Activated T-helper 1 cell treated with anti-CD3 and anti-CD28 coated beads, Interleukin-12 subunit alpha, Interleukin-12 subunit beta, Interleukin-2, Interleukin-4 antibody, amounts not matched to agents 30 ng/mL and 10 ng/mL and 1 ng/mL, durations not matched to agents 14 hours and 24 hours and 36 hours (primary cell): ENCODE results near the gene SPTSSB. TPM values are rescaled to one million over a fixed set of nuclear protein-coding genes. Genes with fewer than 3 reads are reported as not detected.
A peak's percentile ranks its signal among the peaks of the same experiment; 100 is the strongest.

Experiments used
- DNase-seq: peaks from one replicate; pipeline ENCODE4 v3.0.0; 2021; ENCODE audit warnings: low spot score
- H3K27ac Mint-ChIP-seq: one replicate; pipeline ENCODE4 v1.8.0; 2021; ENCODE audit warnings: mild to moderate bottlenecking, mixed read lengths
- H3K27me3 Mint-ChIP-seq: one replicate; pipeline ENCODE4 v1.8.0; 2022; ENCODE audit warnings: mild to moderate bottlenecking, moderate library complexity, mixed read lengths; ENCODE audit not compliant: insufficient read depth
- H3K36me3 Mint-ChIP-seq: one replicate; pipeline ENCODE4 v1.8.0; 2021; ENCODE audit warnings: low read depth, mixed read lengths
- H3K4me1 Mint-ChIP-seq: one replicate; pipeline ENCODE4 v1.8.0; 2021; ENCODE audit warnings: low read depth, mixed read lengths
- H3K4me3 Mint-ChIP-seq: one replicate; pipeline ENCODE4 v1.8.0; 2021; ENCODE audit warnings: mild to moderate bottlenecking, moderate library complexity, mixed read lengths
- H3K9me3 Mint-ChIP-seq: one replicate; pipeline ENCODE4 v1.8.0; 2021; ENCODE audit warnings: mixed read lengths
- intact Hi-C: fragments of 100-400 bp; cut with micrococcal nuclease; formaldehyde crosslinking; loops from one replicate; pipeline ENCODE4 v1.15.1; 2024
- total RNA-seq: library from RNA; stranded (reverse); gene quantifications from 2 replicates; pipeline ENCODE4 v1.2.3, GENCODE V29; 2022

The SPTSSB gene
- total RNA-seq, 1 donor from 2014 or later = not detected

DNA sequence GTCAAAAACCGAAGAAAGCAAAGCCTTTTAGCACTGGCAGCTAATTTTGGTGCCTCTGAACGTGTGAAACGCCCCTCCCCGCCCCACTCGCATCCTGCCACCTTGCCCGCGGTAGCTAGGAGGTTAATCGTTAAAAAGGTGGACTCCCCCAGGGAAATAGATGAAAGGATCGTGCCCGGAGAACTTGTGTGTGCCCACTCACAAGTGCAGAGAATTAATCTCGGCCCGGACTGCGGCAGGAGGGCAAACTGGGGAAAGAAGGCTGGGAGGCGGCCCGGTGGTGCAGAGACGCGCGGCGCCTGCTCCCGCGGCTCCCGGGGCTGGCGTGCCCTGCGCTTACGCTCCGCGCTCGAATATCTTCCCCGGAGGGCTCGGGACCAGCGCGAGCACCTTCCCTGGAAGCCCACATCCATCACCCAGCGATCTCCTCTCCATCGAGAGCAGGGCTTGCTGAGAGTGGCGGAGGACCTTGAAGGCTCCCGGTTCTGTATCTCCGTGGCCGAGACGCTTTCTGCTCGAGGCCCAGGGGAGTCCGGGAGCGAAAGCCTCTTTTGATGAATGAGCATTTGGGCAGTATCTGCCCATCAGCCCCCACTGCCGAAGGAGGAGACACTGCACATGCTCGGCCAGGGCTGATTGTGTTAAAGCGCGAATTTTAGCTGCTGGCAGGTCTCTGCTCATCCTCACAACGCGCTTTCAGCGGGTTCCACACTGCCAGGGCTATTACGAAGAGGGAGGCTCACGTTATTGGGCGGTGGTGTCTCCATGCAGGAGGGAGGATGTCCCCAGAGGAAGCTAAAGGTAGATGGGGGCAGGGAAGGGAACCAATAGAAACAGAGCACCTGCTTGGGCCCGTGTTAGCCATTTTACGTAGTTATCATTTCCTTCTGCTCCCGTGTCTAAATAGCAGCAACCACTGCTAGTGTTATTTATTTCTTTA, 1.3 kb upstream of the SPTSSB start:
- Mint-ChIP-seq H3K4me3 (peak overlapping the region; percentile 55), H3K27me3 (peaks cover 74% of the 10 kb centered on the region), H3K27ac (no peak overlapping the region), H3K9me3 (no peaks in the 10 kb centered on the region), H3K36me3 (no peaks in the 10 kb centered on the region), H3K4me1 (peaks cover 22% of the 10 kb centered on the region)
- no peak for DNase-seq
- intact Hi-C loops = no loop called here

DNA sequence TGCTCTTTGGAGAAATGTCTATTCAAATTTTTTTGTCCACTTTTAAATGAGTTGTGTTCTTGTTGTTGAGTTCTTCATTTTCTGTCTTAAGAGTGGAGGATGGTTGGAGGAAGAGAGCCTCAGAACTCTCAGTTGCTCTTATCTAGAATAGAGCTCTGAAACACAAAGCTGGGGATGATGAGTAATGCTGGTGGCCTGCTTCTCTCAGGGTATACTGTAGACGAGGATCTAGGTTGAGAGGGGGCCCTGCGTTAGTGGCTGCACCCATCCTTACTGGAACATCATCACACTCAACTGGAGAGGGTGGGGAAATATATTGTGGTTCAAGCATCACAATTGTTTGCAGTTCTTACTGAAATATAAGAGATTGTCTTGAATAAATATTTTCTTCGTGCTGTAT, 1.8 kb downstream of the SPTSSB start:
- no peaks in the 10 kb centered on the region for H3K36me3 Mint-ChIP-seq
- intact Hi-C loops = no loop called here

DNA sequence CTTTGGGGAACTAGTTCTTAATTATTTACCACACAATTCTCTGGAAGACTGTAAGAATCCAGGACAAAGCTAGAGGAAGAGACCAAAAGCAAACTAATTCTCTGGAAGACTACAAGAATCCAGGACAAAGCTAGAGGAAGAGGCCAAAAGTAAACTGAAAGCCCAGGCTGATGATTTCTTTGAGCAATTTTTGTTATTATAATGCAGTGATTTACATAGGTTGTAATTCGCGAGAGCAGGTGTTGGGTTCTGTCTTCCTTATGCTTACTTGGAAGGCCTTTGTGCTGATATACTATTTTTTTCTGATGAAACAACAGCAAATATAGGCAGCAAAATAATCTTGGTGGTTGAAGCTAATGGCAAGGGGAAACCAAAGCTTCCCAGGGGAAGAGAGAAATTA, 5.2 kb downstream of the SPTSSB start:
- Mint-ChIP-seq H3K9me3 (no peaks in the 10 kb centered on the region), H3K27me3 (peaks cover 41% of the 10 kb centered on the region), H3K27ac (no peak overlapping the region), H3K36me3 (no peaks in the 10 kb centered on the region), H3K4me3 (no peak overlapping the region), H3K4me1 (no peaks in the 10 kb centered on the region)
- intact Hi-C loops = no loop called here
- DNase-seq = no peak

More for the DNA sequence above, 1.8 kb downstream of the SPTSSB start:
- Mint-ChIP-seq H3K4me1 (peaks cover 22% of the 10 kb centered on the region), H3K9me3 (no peaks in the 10 kb centered on the region), H3K27me3 (peaks cover 66% of the 10 kb centered on the region), H3K4me3 (no peak overlapping the region), H3K27ac (no peak overlapping the region)
- DNase-seq = no peak

DNA sequence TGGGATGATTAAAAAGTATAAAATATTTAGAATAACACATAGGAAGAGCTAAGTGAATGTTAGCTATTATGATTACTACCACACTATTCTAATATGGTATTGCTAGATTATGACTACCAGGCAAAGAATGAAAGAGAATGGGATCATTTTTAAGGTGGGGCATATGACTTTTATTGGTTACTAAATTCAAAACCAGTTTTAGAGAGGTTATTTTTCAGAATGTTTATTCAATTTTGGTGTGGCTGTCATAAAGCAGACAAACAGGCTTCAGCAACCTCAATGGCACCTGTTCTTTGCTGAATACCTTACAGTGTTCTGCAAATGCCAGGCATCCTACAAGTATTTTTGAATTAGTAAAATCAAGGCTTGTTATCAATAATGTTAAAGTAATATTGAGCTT, 12.8 kb downstream of the SPTSSB start:
- H3K27ac Mint-ChIP-seq = no peak overlapping the region
- no peak overlapping the region for H3K4me3 Mint-ChIP-seq
- intact Hi-C loops = no loop called here
- no peaks in the 10 kb centered on the region for H3K4me1 Mint-ChIP-seq
- H3K9me3 Mint-ChIP-seq = no peaks in the 10 kb centered on the region
- no peak for DNase-seq
- H3K27me3 Mint-ChIP-seq = peaks cover 19% of the 10 kb centered on the region
- H3K36me3 Mint-ChIP-seq = no peaks in the 10 kb centered on the region

DNA sequence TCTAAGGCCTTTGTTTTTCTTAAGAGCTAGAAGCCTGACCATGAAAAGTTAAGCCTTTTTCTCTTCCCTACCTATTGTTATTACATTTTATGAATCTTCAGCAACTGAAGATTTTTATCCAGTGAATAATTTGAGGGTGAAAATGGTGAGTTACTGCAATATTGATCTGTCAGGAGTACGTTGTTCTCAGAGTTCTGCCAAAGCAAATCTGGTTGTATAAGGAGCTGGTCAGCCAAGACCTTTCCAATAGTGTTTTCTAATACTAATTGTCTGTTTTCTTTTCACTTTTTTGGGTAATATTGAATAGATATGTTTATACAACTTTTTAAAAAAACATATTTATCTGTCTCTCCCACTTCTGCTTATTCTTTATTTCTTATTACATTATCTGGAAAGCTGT, 15.0 kb downstream of the SPTSSB start:
- Mint-ChIP-seq H3K4me1 (no peaks in the 10 kb centered on the region), H3K4me3 (no peak overlapping the region), H3K36me3 (no peaks in the 10 kb centered on the region), H3K27me3 (peaks cover 25% of the 10 kb centered on the region), H3K27ac (no peak overlapping the region), H3K9me3 (no peaks in the 10 kb centered on the region)
- no peak for DNase-seq
- intact Hi-C loops = no loop called here

DNA sequence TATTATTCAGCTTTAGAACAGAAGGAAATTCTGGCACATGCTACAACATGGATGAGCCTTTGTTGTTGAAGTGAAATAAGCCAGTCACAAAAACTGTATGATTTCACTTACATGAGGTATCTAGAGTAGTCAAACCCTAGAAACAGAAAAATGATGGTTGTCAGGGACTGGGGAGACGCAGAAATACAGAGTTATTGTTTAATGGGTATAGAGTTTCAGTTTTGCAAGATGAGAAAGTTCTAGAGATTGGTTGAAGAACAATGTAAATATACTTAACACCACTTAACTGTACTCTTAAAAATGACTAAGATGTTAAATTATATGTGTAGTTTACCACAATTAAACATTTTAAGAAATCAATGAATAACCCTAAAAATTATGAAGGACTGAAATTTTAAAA, 15.8 kb downstream of the SPTSSB start:
- no peaks in the 10 kb centered on the region for H3K4me1 Mint-ChIP-seq
- H3K27me3 Mint-ChIP-seq = peaks cover 30% of the 10 kb centered on the region
- H3K9me3 Mint-ChIP-seq = no peaks in the 10 kb centered on the region
- H3K4me3 Mint-ChIP-seq = no peak overlapping the region
- no peaks in the 10 kb centered on the region for H3K36me3 Mint-ChIP-seq
- intact Hi-C loops = no loop called here
- H3K27ac Mint-ChIP-seq = no peak overlapping the region
- no peak for DNase-seq

DNA sequence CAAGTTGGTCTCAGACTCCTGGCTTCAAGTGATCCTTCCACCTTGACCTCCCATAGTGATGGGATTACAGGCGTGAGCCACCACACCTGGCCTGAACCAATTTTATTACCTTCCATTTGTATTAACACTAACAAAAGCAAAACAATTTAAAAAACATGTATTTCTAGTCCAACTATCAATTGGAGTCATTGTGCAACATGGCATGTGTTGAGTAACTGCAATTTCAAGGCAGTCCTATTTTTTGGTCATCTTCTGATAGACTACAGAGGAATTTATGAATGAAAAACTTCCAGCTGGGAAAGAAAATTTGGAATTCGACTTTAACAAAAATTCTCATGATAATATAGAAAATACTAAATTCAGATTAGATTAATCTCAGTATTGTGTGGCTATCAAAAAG, 16.8 kb downstream of the SPTSSB start:
- Mint-ChIP-seq H3K4me3 (no peak overlapping the region), H3K4me1 (peaks cover 7% of the 10 kb centered on the region), H3K36me3 (no peaks in the 10 kb centered on the region), H3K27me3 (peaks cover 35% of the 10 kb centered on the region), H3K9me3 (no peaks in the 10 kb centered on the region), H3K27ac (no peak overlapping the region)
- no peak for DNase-seq
- intact Hi-C loops = no loop called here

DNA sequence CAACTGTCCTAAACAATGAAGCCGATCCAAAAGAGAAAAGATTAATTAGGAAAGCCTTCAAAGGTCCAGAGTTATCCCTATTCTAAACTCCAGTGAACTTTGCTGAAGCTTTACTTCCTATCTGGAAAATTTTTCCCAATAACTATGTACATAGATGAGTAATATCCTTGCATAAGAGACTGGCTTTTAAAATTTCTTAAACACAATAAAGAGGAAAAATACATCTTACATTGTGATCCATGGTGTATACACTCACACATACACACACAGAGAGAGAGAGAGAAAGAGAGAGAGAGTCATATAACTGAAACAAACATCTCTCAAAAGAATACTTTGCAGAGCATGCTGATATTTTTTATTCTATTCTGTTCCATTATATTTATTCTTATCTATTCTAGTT, 20.0 kb downstream of the SPTSSB start:
- DNase-seq = no peak
- no peaks in the 10 kb centered on the region for H3K36me3 Mint-ChIP-seq
- intact Hi-C loops = no loop called here
- peaks cover 44% of the 10 kb centered on the region for H3K27me3 Mint-ChIP-seq
- H3K4me3 Mint-ChIP-seq = no peak overlapping the region
- H3K9me3 Mint-ChIP-seq = no peaks in the 10 kb centered on the region
- no peak overlapping the region for H3K27ac Mint-ChIP-seq
- H3K4me1 Mint-ChIP-seq = peaks cover 15% of the 10 kb centered on the region

DNA sequence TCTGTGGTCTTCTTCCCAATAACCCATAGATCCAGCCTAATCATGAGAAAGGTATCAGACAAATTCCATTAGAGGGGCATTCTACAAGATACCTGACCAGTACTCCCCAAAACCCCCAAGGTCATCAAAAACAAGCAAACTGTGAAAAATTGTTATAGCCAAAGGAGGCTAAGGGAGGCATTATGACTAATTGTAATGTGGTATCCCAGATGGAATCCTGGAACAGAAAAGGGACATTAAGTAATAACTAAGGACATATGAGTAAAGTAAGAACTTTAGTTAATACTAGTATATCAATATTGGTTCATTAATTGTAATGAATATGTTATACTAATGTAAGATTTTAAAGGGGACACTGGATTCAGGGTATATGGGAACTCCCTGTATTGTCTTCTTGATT, 20.4 kb downstream of the SPTSSB start:
- peaks cover 44% of the 10 kb centered on the region for H3K27me3 Mint-ChIP-seq
- intact Hi-C loops = no loop called here
- peaks cover 15% of the 10 kb centered on the region for H3K4me1 Mint-ChIP-seq
- H3K36me3 Mint-ChIP-seq = no peaks in the 10 kb centered on the region
- no peak for DNase-seq
- H3K9me3 Mint-ChIP-seq = no peaks in the 10 kb centered on the region
- no peak overlapping the region for H3K4me3 Mint-ChIP-seq
- no peak overlapping the region for H3K27ac Mint-ChIP-seq

DNA sequence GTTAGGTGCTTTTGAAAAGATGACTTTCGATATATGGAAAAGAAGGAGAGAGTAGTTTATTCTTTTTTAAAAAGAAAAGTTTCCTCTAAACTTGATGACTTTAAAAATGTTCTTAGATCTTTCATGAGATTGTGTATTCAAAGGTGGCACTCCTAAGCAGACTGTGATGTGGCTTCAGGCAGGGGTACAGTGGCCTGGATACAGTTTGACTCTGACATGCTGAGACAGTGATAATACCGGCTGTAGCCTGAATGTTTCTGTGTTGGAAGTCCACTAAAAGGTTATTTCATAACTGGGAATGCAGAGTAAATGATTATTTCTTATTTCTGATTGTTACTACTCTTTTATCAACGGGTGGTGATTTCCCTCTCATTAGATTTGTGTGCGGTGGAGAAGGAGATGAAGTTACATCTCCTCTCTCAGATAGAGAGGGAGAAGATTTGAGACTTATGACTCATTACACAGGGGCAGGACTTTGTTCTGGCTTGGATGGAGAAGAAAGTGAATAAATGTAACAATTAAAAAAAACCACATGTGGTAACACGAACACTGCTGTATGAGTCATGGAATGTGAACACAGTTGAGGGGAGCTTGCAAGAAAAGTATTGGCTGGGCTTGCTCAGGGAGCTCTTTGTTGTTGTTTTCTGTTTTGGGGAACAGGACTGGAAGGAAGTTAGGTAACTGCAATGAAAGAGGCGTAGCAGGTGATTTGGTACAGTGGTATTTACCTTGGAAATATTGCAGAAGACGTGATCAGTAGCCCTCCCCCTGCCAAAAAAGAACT, 21.6 kb downstream of the SPTSSB start:
- Mint-ChIP-seq H3K36me3 (no peaks in the 10 kb centered on the region), H3K27ac (no peak overlapping the region), H3K27me3 (peaks cover 39% of the 10 kb centered on the region), H3K4me3 (no peak overlapping the region), H3K9me3 (no peaks in the 10 kb centered on the region), H3K4me1 (peaks cover 15% of the 10 kb centered on the region)
- intact Hi-C loops = loop anchor here (2.0 kb wide), 1 partner anchor 39 kb away; no protein-coding TSS in a partner anchor
- no peak for DNase-seq

DNA sequence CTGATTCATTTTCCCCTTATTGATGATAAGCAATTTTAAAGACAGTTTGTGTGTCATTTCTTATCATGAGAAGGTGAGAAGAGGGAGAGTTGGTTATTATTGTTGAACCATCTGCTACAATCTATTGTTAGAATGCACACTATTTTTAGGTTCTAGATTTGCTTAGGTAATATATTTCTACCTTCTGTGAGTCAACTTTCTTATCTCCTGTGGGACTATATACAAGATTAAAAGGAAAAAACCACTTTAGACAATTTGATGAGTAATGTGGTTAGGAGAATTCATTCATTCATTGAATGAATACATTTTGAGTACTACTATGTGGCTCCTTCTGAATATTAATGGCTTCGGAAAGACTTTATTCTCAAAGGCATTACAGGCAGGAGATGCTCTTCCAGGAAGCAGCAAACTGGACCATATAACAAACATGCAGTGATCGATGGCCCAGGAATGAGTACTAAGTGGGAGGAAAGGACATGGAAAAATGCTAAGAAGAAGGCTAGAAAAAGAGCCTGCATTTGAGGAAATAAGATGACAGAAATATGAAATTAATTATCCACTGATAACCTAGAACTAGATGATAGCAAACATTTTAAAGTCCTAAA, 22.4 kb downstream of the SPTSSB start:
- H3K4me1 Mint-ChIP-seq = peaks cover 15% of the 10 kb centered on the region
- DNase-seq = no peak
- no peak overlapping the region for H3K27ac Mint-ChIP-seq
- H3K36me3 Mint-ChIP-seq = peaks cover 1% of the 10 kb centered on the region
- H3K27me3 Mint-ChIP-seq = peaks cover 42% of the 10 kb centered on the region
- no peaks in the 10 kb centered on the region for H3K9me3 Mint-ChIP-seq
- no peak overlapping the region for H3K4me3 Mint-ChIP-seq
- intact Hi-C loops = loop anchor here (2.0 kb wide), 1 partner anchor 38 kb away; no protein-coding TSS in a partner anchor

DNA sequence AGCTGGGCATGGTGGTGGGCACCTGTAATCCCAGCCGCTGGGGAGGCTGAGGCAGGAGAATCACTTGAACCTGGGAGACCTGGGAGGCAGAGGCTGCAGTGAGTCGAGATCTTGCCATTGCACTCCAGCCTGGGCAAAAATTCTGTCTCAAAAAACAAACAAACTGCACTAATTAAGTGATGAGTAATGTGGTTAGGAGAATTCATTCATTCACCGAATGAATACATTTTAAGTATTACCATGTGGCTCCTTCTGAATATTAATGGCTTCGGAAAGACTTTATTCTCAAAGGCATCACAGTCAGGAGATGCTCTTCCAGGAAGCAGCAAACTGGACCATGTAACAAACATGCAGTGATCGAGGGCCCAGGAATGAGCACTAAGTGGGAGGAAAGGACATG, 23.6 kb downstream of the SPTSSB start:
- Mint-ChIP-seq H3K36me3 (peaks cover 1% of the 10 kb centered on the region), H3K27ac (no peak overlapping the region), H3K4me1 (peaks cover 15% of the 10 kb centered on the region), H3K4me3 (no peak overlapping the region), H3K9me3 (no peaks in the 10 kb centered on the region), H3K27me3 (peaks cover 40% of the 10 kb centered on the region)
- DNase-seq = no peak
- intact Hi-C loops = loop anchor here (2.0 kb wide), 1 partner anchor 37 kb away; no protein-coding TSS in a partner anchor

DNA sequence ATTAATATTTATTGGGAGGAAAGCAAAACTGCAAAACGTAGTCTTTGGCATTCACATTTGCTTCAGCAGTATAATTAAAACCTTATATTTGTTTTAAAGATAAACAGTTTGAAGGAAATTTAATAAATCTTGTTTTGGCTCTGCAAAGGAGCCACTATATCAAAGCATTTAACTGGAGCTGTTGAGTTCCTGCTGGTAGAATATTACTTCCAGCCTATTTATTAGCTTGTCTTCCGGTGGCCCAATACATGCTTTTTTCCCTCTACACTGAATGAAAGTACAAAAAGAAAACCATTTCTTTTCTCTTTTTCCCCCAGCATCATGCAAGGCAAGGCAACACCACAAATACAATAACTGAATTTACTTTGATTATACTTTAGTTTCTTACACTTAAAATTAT, 26.3 kb downstream of the SPTSSB start:
- DNase-seq = no peak
- Mint-ChIP-seq H3K36me3 (peaks cover 1% of the 10 kb centered on the region), H3K27me3 (peaks cover 23% of the 10 kb centered on the region), H3K4me1 (peaks cover 13% of the 10 kb centered on the region), H3K27ac (no peak overlapping the region), H3K4me3 (no peak overlapping the region), H3K9me3 (no peaks in the 10 kb centered on the region)
- intact Hi-C loops = no loop called here
